Mesendoderm (in vitro differentiated cells): ENCODE results near the gene CCNYL1. TPM values are rescaled to one million over a fixed set of nuclear protein-coding genes. Genes with fewer than 3 reads are reported as not detected.

Experiments used
- DNase-seq: peaks from one replicate; pipeline ENCODE4 v3.0.0; 2013
- H2AK5ac ChIP-seq: 2 replicates; pipeline ENCODE4 v1.6.1; 2013; ENCODE audit warnings: low read length, inconsistent platforms
- H2BK120ac ChIP-seq: 2 replicates; pipeline ENCODE4 v1.6.1; 2013; ENCODE audit warnings: low read depth, mild to moderate bottlenecking, low read length, moderate library complexity, mixed read lengths
- H2BK15ac ChIP-seq: replicated peaks from 2 replicates; pipeline ENCODE4 v1.6.1; 2013; ENCODE audit warnings: low read depth, mild to moderate bottlenecking, moderate library complexity
- H2BK5ac ChIP-seq: 2 replicates; pipeline ENCODE4 v1.6.1; 2013; ENCODE audit warnings: low read length, inconsistent platforms
- H3K18ac ChIP-seq: 2 replicates; pipeline ENCODE4 v1.6.1; 2013; ENCODE audit warnings: mild to moderate bottlenecking, low read length, mixed read lengths
- H3K23ac ChIP-seq: one replicate; pipeline ENCODE4 v1.6.1; 2013; ENCODE audit warnings: low read length
- H3K27ac ChIP-seq: 2 replicates; pipeline ENCODE4 v1.5.1; 2013; ENCODE audit warnings: low read depth, mild to moderate bottlenecking, inconsistent platforms, low read length, moderate library complexity
- H3K27me3 ChIP-seq: 2 replicates; pipeline ENCODE4 v1.6.1; 2013; ENCODE audit warnings: low read length, control low read depth, mild to moderate bottlenecking, inconsistent platforms; ENCODE audit not compliant: insufficient read depth, poor library complexity
- H3K36me3 ChIP-seq: 2 replicates; pipeline ENCODE4 v1.6.1; 2013; ENCODE audit warnings: low read length, inconsistent platforms; ENCODE audit not compliant: control insufficient read depth, insufficient read depth
- H3K4ac ChIP-seq: one replicate; pipeline ENCODE4 v1.6.1; 2013; ENCODE audit warnings: low read depth, mild to moderate bottlenecking, low read length, moderate library complexity
- H3K4me1 ChIP-seq: 2 replicates; pipeline ENCODE4 v1.6.1; 2013; ENCODE audit warnings: low read depth, low read length, inconsistent platforms; ENCODE audit not compliant: control insufficient read depth
- H3K4me2 ChIP-seq: 2 replicates; pipeline ENCODE4 v1.6.1; 2013; ENCODE audit warnings: low read length
- H3K4me3 ChIP-seq: 2 replicates; pipeline ENCODE4 v1.5.1; 2013; ENCODE audit warnings: mild to moderate bottlenecking, low read length
- H3K56ac ChIP-seq: one replicate; pipeline ENCODE4 v1.6.1; 2013; ENCODE audit warnings: low read length
- H3K79me1 ChIP-seq: 2 replicates; pipeline ENCODE4 v1.6.1; 2013; ENCODE audit warnings: low read length, inconsistent platforms
- H3K79me2 ChIP-seq: 2 replicates; pipeline ENCODE4 v1.6.1; 2013; ENCODE audit warnings: mild to moderate bottlenecking, low read length; ENCODE audit not compliant: control insufficient read depth, insufficient read depth
- H3K9ac ChIP-seq: 2 replicates; pipeline ENCODE4 v1.6.1; 2013; ENCODE audit warnings: low read length, inconsistent platforms
- H4K5ac ChIP-seq: one replicate; pipeline ENCODE4 v1.6.1; 2013; ENCODE audit warnings: low read length
- H4K8ac ChIP-seq: one replicate; pipeline ENCODE4 v1.6.1; 2013; ENCODE audit warnings: low read depth, mild to moderate bottlenecking, control low read depth, low read length, moderate library complexity
- WGBS: extraction: QIAGEN DNeasy Blood & Tissue Kit; methylation state at CpG from one replicate; pipeline ENCODE4 v1.1.7; 2013; ENCODE audit warnings: low lambda C conversion rate, missing lambda C conversion rate; ENCODE audit not compliant: insufficient coverage; ENCODE audit errors: extremely low coverage; 5-methylcytosine and 5-hydroxymethylcytosine counted together
- small RNA-seq: library from polyadenylated mRNA; stranded (forward); fragments of <200 nt; extraction: miRNeasy Mini kit (QIAGEN cat#:217004); gene quantifications from one replicate; pipeline ENCODE3, GENCODE V24; 2013; ENCODE audit not compliant: insufficient read depth

CCNYL1 gene

GRCh38 chr2:207796585-207797350 is 85.3 kb downstream of the CCNYL1 start:
- no peaks in the 10 kb centered on the region for H3K79me2 ChIP-seq
- no peak overlapping the region for H4K8ac ChIP-seq
- no peak overlapping the region for H4K5ac ChIP-seq
- H3K23ac ChIP-seq, result no peak overlapping the region
- H3K4me3 ChIP-seq, result no peak overlapping the region
- H3K36me3 ChIP-seq, result no peaks in the 10 kb centered on the region
- H3K4me2 ChIP-seq, result no peak overlapping the region
- H3K27me3 ChIP-seq, result no peaks in the 10 kb centered on the region
- peak overlapping the region; percentile 19 for H3K56ac ChIP-seq
- H3K9ac ChIP-seq, result peak overlapping the region; percentile 13
- no peak overlapping the region for H2BK120ac ChIP-seq
- no peak overlapping the region for H2BK5ac ChIP-seq
- H3K4ac ChIP-seq, result no peak overlapping the region
- no peak overlapping the region for H2AK5ac ChIP-seq
- peak overlapping the region; percentile 60 for H3K27ac ChIP-seq
- peaks cover 11% of the 10 kb centered on the region for H3K4me1 ChIP-seq
- H3K79me1 ChIP-seq, result no peaks in the 10 kb centered on the region
- peak overlapping the region; percentile 1 for H3K18ac ChIP-seq
- no peak overlapping the region for H2BK15ac ChIP-seq
- no CpG with 5 or more reads among the region's 8 CpGs for whole genome bisulfite sequencing
- peak; percentile 90 for DNase-seq

- Histone ChIP-seq H2BK5ac (no peak overlapping the region), H3K4ac (no peak overlapping the region), H2BK120ac (no peak overlapping the region), H3K23ac (no peak overlapping the region), H3K56ac (no peak overlapping the region), H3K4me3 (no peak overlapping the region), H2BK15ac (no peak overlapping the region), H3K9ac (no peak overlapping the region), H4K5ac (no peak overlapping the region), H3K79me1 (no peaks in the 10 kb centered on the region), H3K36me3 (no peaks in the 10 kb centered on the region), H3K79me2 (no peaks in the 10 kb centered on the region), H3K4me2 (no peak overlapping the region), H2AK5ac (no peak overlapping the region), H3K4me1 (peaks cover 11% of the 10 kb centered on the region), H4K8ac (no peak overlapping the region), H3K27ac (peak overlapping the region; percentile 34), H3K18ac (peak overlapping the region; percentile 64), H3K27me3 (no peaks in the 10 kb centered on the region)
- no CpG with 5 or more reads among the region's 3 CpGs for WGBS
- peak; percentile 83 for DNase-seq
Measured at GRCh38 chr2:207801259-207801658, 89.8 kb downstream of the CCNYL1 start.

DNA sequence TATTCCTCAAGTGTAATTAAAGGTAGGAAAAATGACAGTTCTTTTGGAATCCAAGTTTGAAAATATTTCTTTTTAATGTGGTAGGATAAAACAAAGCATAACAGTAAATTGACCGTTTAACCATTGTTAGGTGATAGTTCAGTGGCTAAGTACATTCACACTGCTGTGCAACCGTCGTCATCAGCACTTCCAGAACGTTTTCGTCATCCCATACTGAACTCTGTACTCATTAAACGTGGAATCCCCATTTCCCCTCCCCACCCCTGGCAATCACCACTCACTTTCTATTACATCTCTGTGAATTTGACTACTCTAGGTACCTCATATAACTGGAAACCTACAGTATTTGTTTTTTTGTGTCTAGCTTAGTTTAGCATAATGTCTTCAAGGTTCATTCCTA is 91.2 kb downstream of the CCNYL1 start:
- H3K4me1 ChIP-seq, result peaks cover 6% of the 10 kb centered on the region
- no peak for DNase-seq
- H2BK5ac ChIP-seq, result no peak overlapping the region
- whole genome bisulfite sequencing, result no CpG with 5 or more reads among the region's 6 CpGs
- no peak overlapping the region for H4K8ac ChIP-seq
- no peak overlapping the region for H3K27ac ChIP-seq
- H3K4me3 ChIP-seq, result no peak overlapping the region
- no peak overlapping the region for H3K18ac ChIP-seq
- no peak overlapping the region for H3K4ac ChIP-seq
- no peak overlapping the region for H2BK15ac ChIP-seq
- H3K79me1 ChIP-seq, result no peaks in the 10 kb centered on the region
- peak overlapping the region; percentile 87 for H2AK5ac ChIP-seq
- H3K9ac ChIP-seq, result no peak overlapping the region
- no peak overlapping the region for H3K4me2 ChIP-seq
- no peak overlapping the region for H3K56ac ChIP-seq
- no peak overlapping the region for H2BK120ac ChIP-seq
- no peaks in the 10 kb centered on the region for H3K36me3 ChIP-seq
- H3K23ac ChIP-seq, result no peak overlapping the region
- no peak overlapping the region for H4K5ac ChIP-seq
- no peaks in the 10 kb centered on the region for H3K27me3 ChIP-seq
- H3K79me2 ChIP-seq, result no peaks in the 10 kb centered on the region

Small RNAs within 50 kb of the gene (small RNA-seq; reads per million reads assigned to genes)
- gene RF00019, result not detected
- not detected for gene RNU6-664P
